AG20443 (cell line): ENCODE data around the gene NUCB1.
A peak's percentile ranks its signal among the peaks of the same experiment; 100 is the strongest.
"Not testable (repeated sequence)": the region's sequence is repeated elsewhere in the genome, so short reads cannot be mapped to it uniquely, and the experiment has no call there.

Experiments
- DNase-seq: peaks from one replicate; pipeline ENCODE4 v3.0.0; 2012; ENCODE audit warnings: low spot score, mixed read lengths

Gene NUCB1

DNA sequence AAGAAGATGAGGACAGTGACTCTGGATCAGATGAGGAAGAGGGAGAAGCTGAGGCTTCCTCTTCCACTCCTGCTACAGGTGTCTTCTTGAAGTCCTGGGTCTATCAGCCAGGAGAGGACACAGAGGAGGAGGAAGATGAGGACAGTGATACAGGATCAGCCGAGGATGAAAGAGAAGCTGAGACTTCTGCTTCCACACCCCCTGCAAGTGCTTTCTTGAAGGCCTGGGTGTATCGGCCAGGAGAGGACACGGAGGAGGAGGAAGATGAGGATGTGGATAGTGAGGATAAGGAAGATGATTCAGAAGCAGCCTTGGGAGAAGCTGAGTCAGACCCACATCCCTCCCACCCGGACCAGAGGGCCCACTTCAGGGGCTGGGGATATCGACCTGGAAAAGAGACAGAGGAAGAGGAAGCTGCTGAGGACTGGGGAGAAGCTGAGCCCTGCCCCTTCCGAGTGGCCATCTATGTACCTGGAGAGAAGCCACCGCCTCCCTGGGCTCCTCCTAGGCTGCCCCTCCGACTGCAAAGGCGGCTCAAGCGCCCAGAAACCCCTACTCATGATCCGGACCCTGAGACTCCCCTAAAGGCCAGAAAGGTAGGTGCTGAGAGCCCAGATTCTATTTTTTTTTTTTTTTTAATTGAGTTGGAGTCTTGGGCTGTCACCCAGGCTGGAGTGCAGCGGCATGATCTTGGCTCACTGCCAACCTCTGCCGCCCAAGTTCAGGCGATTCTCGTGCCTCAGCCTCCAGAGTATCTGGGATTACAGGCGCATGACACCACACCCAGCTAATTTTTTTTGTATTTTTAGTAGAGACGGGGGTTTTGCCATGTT lies 25.6 kb upstream of the NUCB1 start:
- no peak for DNase-seq

DNA sequence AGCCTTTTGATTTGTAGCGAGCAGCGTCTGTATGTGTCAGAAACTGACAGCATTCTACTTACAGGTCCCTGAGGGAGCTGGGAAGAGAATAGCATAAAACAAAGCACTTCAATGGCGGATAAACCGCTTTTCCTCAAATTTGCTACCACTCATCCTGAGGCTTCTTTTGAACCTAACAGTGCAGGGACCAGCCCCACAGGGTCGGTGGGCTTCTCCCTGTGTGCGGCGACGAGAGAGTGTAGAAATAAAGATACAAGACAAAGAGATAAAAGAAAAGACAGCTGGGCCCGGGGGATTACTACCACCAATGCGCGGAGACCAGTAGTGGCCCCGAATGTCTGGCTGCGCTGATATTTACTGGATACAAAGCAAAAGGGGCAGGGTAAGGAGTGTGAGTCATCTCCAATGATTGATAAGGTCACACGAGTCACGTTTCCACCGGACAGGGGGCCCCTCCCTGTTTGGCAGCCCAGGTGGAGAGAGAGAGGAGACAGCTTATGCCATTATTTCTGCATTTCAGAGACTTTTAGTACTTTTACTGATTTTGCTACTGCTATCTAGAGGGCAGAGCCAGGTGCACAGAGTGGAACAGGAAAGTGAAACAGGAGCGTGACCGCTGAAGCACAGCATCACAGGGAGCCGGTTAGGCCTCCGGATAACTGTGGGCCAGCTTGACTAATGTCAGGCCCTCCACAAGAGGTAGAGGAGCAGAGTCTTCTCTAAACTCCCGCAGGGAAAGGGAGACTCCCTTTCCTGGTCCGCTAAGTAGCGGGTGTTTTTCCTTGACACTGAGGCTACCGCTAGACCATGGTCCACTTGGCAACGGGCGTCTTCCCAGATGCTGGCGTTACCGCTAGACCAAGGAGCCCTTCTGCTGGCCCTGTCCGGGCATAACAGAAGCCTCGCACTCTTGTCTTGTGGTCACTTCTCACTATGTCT lies 23.8 kb upstream of the NUCB1 start:
- DNase-seq = not testable (repeated sequence)

DNA sequence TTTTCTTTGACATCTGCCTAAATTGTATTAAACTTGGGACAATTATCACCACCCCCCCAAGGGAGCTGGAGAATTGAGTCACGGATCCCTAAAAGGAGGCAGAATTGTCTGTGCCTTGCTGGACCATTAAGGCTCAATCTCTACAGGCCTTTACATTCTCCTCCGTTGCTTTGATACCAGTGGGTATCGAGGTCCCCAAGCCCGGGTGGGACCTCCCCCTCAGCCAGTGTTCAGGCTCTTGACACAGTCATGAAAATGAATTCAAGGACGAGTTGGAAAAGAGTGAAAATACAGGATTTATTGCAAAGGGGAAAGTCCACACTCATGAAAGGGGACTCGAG lies 22.3 kb upstream of the NUCB1 start:
- no peak for DNase-seq

DNA sequence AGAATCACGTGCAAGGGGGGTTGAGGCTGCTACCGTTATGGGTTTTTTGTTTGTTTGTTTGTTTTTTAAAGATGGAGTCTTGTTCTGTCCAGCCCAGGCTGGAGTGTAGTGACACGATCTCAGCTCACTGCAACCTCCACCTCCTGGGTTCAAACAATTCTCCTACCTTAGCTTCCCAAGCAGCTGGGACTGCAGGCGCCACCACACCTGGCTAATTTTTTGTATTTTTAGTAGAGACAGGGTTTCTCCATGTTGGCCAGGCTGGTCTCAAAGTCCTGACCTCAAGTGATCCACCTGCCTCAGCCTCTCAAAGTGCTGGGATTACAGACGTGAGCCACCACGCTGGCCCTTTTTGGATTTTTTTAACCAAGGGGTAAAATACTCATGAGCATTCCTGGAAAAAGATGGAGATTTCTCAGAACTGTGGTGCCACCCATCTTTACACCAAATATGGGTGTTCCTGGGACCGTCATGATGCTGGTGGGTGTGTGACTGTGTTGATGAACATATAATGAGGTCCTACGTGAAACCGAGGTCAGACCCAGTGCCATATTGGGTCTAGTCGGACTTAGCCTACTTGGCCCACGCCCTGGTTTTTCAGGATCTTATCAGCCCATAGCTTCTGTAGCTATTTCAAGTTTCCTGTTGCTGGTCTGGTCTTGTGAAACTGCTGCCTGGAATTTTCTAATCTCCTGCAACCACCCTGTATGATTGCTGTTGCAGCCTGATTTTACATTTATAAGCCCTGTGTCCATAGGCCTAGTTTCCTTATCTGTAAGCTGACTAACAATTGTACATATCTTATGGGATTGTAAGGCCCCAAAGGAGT lies 21.7 kb upstream of the NUCB1 start:
- no peak for DNase-seq

DNA sequence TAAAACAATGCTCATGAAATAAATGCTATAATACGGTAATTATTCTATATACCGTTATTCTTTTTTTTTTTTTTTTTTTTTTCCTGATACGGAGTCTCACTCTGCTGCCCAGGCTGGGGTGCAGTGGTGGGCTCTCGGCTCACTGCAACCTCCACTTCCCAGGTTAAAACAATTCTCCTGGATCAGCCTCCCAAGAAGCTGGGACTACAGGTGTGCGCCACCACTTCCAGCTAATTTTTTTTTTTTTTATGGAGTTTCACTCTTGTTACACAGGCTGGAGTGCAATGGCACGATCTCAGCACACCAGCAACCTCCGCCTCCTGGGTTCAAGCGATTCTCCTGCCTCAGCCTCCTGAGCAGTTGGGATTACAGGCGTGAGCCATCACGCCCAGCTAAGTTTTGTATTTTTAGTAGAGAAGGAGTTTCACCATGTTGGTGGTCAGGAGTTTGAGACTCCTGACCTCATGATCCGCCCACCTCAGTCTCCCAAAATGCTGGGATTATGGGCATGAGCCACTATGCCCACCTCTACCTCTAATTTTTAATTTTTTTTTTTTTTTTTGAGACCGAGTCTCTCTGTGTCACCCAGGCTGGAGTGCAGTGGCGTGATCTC lies 21.0 kb upstream of the NUCB1 start:
- no peak for DNase-seq

DNA sequence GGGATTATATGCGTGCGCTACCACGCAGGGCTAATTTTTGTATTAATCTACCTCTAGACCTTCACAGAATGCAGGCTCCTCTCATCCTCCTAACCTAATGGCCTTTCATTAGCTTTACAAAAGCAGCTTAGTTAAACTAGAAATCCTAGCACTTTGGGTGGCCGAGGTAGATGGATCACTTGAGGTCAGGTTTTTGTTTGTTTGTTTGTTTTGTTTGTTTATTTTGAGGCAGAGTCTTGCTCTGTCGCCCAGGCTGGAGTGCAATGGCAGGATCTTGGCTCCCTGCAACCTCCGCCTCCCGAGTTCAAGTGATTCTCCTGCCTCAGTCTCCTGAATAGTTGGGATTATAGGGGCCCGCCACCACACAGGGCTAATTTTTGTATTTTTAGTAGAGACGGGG lies 20.4 kb upstream of the NUCB1 start:
- DNase-seq = not testable (repeated sequence)

DNA sequence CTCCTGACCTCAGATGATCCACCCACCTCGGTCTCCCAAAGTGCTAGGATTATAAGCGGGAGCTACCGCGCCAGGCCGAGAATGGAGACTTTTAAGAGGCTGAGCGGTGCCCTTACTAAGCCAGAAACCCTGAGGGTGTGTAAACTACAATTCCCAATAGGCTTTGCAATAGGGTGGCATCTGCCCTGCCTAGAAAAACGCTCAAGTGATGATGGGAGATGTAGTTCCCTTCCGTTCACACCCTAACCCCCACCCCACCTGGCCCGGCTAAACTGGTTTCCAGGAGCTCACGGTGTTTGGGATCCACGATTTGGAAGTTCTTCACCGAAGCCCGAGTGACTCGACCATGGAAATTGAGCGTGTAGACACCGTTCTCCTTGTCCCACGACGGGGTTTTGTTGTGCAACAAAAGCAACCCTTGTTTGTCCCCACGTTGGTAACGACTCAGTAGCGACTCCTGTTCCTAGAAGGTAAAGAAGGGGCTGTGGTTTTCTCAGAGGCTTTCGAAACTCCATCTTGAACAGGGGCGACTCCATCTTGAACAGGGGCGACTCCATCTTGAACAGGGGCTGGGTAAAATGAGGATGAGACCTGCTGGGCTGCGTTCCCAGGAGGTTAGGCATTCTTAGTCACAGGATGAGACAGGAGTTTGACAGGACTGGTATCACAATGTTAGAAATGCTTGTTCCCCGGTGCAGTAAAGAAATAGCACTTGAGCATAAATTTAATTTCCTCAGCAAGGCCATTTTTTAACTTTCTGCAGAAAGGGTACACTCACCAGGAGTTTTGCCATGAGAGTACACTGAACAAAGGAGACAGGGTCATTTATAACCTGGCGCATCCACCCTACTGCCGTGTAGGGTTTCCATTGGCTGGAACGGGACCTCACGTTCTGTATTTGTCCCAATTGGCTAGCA lies 18.1 kb upstream of the NUCB1 start:
- DNase-seq = no peak

DNA sequence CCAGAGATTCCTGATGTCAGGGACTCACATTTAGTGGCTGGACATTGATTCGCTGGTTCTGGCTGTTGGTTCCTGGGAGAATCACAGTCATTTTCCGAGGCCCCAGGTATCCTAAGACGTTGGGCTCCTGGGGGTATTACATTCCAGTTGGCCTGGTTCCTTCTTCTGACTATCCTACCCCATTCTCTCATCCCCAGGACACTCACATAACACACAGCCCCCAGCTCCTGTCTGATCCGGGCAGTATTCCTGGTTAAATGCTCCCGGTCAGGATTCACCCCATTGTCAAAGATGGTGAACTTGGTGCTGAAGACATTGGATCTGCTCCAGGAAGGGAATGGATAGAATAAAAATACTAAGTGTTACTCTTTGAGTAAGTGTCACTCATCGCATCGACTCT lies 16.4 kb upstream of the NUCB1 start:
- DNase-seq = no peak

DNA sequence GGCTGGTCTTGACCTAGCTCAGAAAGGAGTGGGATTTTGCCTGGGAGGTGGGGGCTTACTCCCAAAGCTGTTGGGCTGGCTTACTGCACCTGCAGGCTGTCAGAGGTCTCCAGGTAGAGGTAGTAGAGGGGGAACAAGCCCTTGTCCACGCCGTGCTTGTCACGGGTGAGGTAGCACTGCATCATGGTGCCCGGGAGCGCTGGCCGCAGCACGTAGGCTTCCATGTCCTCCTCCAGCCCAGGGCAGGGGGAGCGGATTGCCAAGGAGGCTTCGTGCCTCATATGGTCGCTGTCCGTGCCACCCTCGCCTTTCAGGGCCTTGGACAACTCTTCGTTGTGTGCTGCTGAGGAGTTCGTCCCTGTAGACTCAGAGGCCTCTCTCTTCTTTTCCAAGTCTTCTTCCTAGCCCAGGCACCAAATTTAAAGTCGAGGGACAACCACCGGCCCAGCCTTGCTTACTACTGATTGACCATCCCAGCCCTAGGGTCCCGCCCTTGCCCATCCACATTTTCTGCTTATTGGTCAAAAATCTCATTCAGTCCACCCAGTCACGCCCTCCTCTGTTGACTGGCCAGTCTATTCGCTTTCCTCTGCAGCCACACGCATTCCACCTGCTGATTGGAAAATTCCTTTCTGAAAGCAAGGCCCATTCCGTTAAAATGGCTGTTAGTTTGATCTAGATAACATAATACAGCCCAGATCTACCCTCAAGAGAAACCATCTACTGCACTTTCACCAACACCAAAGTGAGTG lies 12.1 kb upstream of the NUCB1 start:
- no peak for DNase-seq

DNA sequence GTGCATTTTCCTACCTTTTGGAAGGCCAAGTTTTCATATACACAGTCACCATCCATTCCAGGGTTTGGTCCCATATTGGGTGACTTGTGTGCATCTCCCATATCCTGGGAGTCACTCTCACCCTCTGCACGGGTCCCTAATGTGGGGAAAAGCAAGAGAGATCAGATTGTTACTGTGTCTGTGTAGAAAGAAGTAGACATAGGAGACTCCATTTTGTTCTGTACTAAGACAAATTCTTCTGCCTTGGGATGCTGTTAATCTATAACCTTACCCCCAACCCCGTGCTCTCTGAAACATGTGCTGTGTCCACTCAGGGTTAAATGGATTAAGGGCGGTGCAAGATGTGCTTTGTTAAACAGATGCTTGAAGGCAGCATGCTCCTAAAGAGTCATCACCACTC lies 10.6 kb upstream of the NUCB1 start:
- DNase-seq = not testable (repeated sequence)

DNA sequence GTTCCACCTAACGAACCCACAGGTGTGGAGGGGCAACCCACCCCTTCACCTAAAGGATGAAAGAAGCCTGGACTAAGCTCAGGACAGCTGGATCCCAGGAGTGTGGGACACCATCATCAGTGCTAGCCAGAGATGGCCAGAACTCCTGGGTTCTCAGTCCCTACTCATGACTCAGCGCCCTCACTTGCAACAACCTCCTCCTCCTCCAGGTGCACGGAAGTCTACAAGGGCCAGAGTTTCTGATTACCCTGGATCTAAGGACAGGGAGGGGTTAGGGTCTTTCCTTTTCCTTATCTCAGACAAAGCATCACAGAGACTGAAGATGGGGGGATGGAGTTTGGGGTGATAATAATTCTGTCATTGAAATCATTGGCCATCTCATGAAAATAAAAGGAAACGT lies 9.6 kb upstream of the NUCB1 start:
- no peak for DNase-seq

DNA sequence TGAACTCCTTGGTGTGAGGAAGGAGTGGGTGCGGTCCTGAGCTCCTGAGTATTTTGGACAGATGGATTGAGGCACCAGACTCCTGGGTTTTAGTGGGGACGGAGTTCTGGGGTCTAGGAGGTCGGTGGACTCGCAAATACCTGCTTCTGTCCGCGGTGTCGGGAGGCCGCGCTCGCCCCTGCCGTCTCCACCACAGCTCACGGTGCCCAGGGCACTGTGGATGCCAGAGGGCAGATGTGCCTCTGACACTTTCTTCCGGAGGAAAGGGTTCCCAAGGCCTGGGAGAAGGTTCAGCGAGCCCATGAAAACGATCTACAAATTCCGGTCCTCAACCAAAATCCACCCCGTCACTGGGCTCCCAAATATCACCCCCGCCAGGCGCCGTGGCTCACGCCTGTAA lies 4.9 kb upstream of the NUCB1 start:
- DNase-seq = peak; percentile 3

DNA sequence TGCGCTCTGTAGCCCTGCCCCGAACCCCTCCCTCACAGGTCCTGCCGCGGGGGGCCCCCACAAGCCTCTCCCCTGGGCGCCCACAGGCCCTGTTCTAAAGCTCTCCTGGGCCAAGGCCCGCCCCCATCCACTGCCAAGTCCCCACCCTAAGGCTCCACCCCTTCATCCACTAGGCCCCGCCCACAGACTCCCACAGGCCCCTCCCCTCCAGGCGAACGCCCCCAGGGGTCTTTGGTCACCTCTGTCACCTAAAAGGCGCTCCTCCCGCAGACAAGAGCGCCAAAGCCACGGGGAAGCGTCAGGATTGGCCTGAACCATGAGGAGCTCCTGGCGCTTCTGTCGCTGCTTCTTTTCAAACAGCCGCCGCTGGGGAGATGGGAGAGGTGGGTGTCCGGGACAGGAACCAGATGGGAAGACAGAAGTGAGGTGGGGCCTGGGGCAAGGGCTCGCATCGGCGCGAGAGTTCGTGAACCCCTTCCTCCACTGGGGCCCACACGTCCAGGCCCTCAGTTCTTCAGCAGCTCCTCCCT lies 3.9 kb upstream of the NUCB1 start:
- peak; percentile 79 for DNase-seq

DNA sequence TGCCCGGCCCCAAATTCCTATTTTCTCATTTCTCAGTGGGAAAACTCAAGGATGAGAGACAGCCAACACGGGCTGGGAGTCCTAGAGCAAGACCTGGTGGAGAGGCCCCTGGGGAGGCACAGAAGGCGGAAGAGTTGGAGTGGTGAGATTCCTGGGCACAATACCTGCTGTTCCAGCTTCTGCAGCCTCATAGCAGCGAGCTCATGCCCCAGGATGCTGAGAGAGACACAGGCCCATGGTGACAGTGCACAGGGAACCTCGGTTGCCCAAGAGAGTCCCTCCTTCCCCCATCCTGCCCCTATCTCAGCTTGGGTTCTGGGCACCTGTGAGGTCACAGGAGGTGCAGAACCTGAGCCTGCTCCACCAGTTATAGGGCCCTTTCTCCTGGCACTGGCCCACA lies 2.9 kb upstream of the NUCB1 start:
- DNase-seq = peak; percentile 2

DNA sequence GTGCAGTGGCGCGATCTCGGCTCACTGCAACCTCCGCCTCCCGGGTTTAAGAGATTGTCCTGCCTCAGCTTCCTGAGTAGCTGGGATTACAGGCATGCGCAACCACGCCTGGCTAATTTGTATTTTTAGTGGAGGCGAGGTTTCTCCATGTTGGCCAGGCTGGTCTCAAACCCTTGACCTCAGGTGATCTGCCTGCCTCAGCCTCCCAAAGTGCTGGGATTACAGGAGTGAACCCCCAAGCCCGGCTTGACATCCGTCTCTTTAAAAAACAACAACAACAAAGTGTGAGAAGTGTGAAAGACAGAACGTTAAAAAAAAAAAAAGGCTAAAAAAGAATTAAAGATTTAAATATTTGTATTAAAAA lies 744 bp upstream of the NUCB1 start:
- not testable (repeated sequence) for DNase-seq

DNA sequence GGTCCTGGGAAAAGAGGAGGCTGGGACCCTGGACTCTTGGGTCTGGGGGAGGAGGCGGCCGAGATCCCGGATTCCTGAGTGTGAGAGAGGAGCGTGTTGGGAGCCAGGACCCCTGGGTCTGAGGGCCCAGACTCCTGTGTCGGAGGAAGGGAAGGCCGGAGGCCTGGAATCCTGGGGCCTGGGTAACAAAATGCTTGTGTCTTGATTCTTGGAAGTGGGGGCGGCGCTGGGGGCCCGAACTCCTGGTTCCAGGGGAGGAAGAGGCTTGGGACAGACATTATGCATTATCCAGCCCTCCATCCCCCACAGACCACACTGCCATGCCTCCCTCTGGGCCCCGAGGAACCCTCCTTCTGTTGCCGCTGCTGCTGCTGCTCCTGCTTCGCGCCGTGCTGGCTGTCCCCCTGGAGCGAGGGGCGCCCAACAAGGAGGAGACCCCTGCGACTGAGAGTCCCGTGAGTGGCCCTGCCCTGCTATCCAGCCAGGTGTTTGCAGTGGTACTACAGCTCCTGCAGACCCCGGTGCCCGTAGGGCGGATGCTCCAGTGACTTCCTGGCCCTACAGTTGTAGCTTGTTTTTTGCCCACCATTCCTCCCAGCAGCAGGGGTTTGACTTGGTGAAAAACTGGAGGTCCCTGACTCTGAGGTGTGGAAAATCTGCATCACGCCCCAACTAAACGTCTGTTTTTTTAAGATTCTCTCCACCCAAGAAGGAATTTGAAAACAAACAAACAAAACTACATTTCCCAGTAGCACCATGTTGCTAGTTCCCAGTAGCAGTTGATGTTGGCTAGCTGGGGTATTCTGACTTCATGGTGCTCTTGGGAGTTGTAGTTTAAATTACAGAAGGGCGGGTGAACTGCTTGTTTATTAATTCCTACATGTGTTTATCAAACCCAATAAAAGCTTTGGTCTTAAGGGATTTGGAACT lies 630 bp downstream of the NUCB1 start:
- peak; percentile 61 for DNase-seq

DNA sequence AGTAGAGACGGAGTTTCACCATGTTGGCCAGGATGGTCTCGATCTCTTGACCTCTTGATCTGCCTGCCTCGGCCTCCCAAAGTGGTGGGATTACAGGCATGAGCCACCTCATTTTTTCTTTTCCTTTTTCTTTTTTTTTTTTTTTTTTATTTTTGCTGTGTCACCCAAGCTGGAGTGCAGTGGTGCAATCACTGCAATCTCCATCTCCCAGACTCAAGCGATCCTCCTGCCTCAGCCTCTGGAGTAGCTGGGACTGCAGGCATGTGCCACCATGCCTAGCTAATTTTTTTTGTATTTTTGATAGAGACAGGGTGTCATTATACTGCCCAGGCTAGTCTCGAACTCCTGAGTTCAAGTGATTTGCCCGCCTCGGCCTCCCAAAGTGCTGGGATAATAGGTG lies 2.2 kb downstream of the NUCB1 start:
- not testable (repeated sequence) for DNase-seq

DNA sequence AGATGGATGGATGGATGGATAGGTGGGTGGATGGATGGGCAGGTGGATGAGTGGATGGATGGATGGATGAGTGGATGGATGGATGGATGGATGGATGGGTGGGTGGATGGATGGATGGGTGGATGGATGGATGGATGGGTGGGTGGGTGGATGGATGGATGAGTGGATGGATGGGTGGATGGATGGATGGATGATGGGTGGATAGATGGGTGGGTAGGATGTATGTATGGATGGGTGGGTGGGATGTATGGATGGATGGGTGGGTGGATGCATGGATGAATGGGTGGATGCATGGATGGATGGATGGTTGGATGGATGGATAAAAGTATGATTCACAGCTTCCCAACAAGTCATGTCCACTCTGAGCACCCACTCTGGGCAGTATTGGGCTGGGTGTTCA lies 3.7 kb downstream of the NUCB1 start:
- not testable (repeated sequence) for DNase-seq

DNA sequence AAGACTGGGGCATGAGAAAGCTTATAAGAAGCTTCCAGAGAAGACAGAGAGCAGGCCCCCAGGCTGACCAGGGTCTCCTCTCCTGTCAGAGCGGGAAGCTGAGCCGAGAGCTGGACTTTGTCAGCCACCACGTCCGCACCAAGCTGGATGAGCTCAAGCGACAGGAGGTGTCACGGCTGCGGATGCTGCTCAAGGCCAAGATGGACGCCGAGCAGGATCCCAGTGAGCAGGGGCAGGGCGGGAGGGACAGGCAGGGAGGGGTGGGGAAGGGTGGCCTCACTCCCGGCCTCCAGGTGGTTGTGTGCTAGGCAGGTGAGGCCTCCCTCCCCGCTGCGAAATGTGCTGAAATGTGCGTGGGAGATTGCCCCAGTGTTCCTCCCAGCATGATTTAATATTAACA lies 5.6 kb downstream of the NUCB1 start:
- no peak for DNase-seq
